A549 (cell line): ENCODE measurements around the gene PPP2R5A. TPM values are rescaled to one million over a fixed set of nuclear protein-coding genes. Genes with fewer than 3 reads are reported as not detected.

Experiments used
- ATAC-seq, 2 experiments: fragments of 200-7000 bp in 1 of 2; fragments of >200 bp in 1 of 2; cut with Nextera tagmentation in 1 of 2; cut with Tn5 transposase in 1 of 2; 3 replicates each; pipeline versions ENCODE4 v1.8.0 to v1.9.1; 2018 to 2020; ENCODE audit warnings: mild to moderate bottlenecking in 1 of 2, moderate library complexity in 1 of 2
- CTCF ChIA-PET: fragments of 300-600 bp; sonication (Branson Sonifier 250); formaldehyde crosslinking; extraction: SDS; loops from one replicate; lab custom pipeline; 2021; ENCODE audit warnings: antibody characterized with exemption, inconsistent platforms; lab: Yijun Ruan, JAX
- POLR2A ChIA-PET: fragments of 350-600 bp; formaldehyde crosslinking; extraction: SDS; loops from one replicate; lab custom pipeline; 2021; ENCODE audit warnings: antibody characterized with exemption, inconsistent platforms; lab: Yijun Ruan, JAX
- DNase-seq, 2 experiments: peaks; one replicate each; pipeline versions ENCODE4 v3.0.0 to v3.0.0-alpha.2; 2011 to 2016; ENCODE audit warnings: low read depth in 1 of 2, low spot score in 1 of 2
- FAIRE-seq: peaks from 2 replicates; lab custom pipeline; 2011; peaks lifted over from hg19 to GRCh38; lab: Jason Lieb, UNC
- H3K27ac ChIP-seq, 2 experiments: fragments of >200 bp; sonication (Bioruptor Twin); formaldehyde crosslinking; 3 replicates each; pipeline ENCODE4 v1.5.1; 2016 to 2017
- H3K4me1 ChIP-seq: fragments of >200 bp; sonication (Bioruptor Twin); formaldehyde crosslinking; 3 replicates; pipeline ENCODE4 v1.6.1; 2016
- H3K4me2 ChIP-seq: fragments of >200 bp; sonication (Bioruptor Twin); formaldehyde crosslinking; 3 replicates; pipeline ENCODE4 v1.6.1; 2016
- H3K4me3 ChIP-seq: fragments of >200 bp; sonication (Bioruptor Twin); formaldehyde crosslinking; 3 replicates; pipeline ENCODE4 v1.5.1; 2016
- H3K9me3 ChIP-seq: fragments of >200 bp; sonication (Bioruptor Twin); formaldehyde crosslinking; 3 replicates; pipeline ENCODE4 v1.6.1; 2016
- ATOH8 ChIP-seq: fragments of 250-450 bp; sonication (Bioruptor Pico); IDR thresholded peaks from 2 replicates; pipeline ENCODE4 v1.5.0; 2020; ENCODE audit warnings: low read depth, mild to moderate bottlenecking, moderate library complexity
- BHLHE40 ChIP-seq: IDR thresholded peaks from 2 replicates; pipeline ENCODE4 v1.6.1; 2012; ENCODE audit warnings: low read depth, low read length, inconsistent platforms
- CBX2 ChIP-seq: fragments of 200-600 bp; sonication (generic); IDR thresholded peaks from 2 replicates; pipeline ENCODE4 v1.6.1; 2016; ENCODE audit warnings: low read depth, mild to moderate bottlenecking, borderline replicate concordance
- CBX8 ChIP-seq: fragments of 200-600 bp; sonication (generic); IDR thresholded peaks from 2 replicates; pipeline ENCODE4 v1.6.1; 2016
- CHD2 ChIP-seq: fragments of 150-350 bp; IDR thresholded peaks from 2 replicates; pipeline ENCODE4 v1.6.1; 2014; ENCODE audit warnings: low read length; ENCODE audit not compliant: partially characterized antibody
- CHD4 ChIP-seq: fragments of 200-600 bp; sonication (generic); IDR thresholded peaks from 2 replicates; pipeline ENCODE4 v1.6.1; 2016; ENCODE audit warnings: antibody characterized with exemption, mild to moderate bottlenecking, borderline replicate concordance
- ELK1 ChIP-seq: fragments of 150-350 bp; IDR thresholded peaks from 2 replicates; pipeline ENCODE4 v1.6.1; 2014; ENCODE audit warnings: low read depth, mild to moderate bottlenecking, low read length
- EP300 ChIP-seq, 2 experiments: fragments of >200 bp; sonication (Bioruptor Twin); formaldehyde crosslinking; IDR thresholded peaks; 2 replicates in 1 of 2; 3 replicates in 1 of 2; pipeline ENCODE4 v1.6.1; 2016 to 2017
- ESRRA ChIP-seq: fragments of 150-350 bp; IDR thresholded peaks from 2 replicates; pipeline ENCODE4 v1.6.1; 2014; ENCODE audit warnings: mild to moderate bottlenecking, low read length, borderline replicate concordance
- FOXS1 ChIP-seq: fragments of 250-450 bp; sonication (Bioruptor Pico); IDR thresholded peaks from 2 replicates; pipeline ENCODE4 v1.5.0; 2020; ENCODE audit warnings: mild to moderate bottlenecking, moderate library complexity
- GATA3 ChIP-seq: IDR thresholded peaks from 2 replicates; pipeline ENCODE4 v1.6.1; 2012; ENCODE audit warnings: borderline replicate concordance
- HOXA7 ChIP-seq: fragments of 250-450 bp; sonication (Bioruptor Pico); IDR thresholded peaks from 2 replicates; pipeline ENCODE4 v1.5.0; 2020; ENCODE audit warnings: mild to moderate bottlenecking, moderate library complexity
- HOXB5 ChIP-seq: fragments of 250-450 bp; sonication (Bioruptor Pico); IDR thresholded peaks from 2 replicates; pipeline ENCODE4 v1.5.0; 2020; ENCODE audit warnings: mild to moderate bottlenecking, moderate library complexity
- JUN ChIP-seq, 2 experiments: fragments of >200 bp; sonication (Bioruptor Twin); formaldehyde crosslinking; IDR thresholded peaks; 2 replicates in 1 of 2; 3 replicates in 1 of 2; pipeline ENCODE4 v1.6.1; 2016 to 2017
- JUNB ChIP-seq: fragments of >200 bp; sonication (Bioruptor Twin); formaldehyde crosslinking; IDR thresholded peaks from 2 replicates; pipeline ENCODE4 v1.6.1; 2016
- KDM1A ChIP-seq: fragments of 200-600 bp; sonication (generic); IDR thresholded peaks from 2 replicates; pipeline ENCODE4 v1.6.1; 2016; ENCODE audit warnings: low read depth, mild to moderate bottlenecking
- KDM5A ChIP-seq: fragments of 200-600 bp; sonication (generic); IDR thresholded peaks from 2 replicates; pipeline ENCODE4 v1.6.1; 2016; ENCODE audit warnings: antibody characterized with exemption, mild to moderate bottlenecking
- MAFK ChIP-seq: fragments of 450-650 bp; IDR thresholded peaks from 2 replicates; pipeline ENCODE4 v1.6.1; 2014; ENCODE audit not compliant: partially characterized antibody
- MAZ ChIP-seq: fragments of 150-350 bp; IDR thresholded peaks from 2 replicates; pipeline ENCODE4 v1.6.1; 2014; ENCODE audit warnings: antibody characterized with exemption, low read depth, low read length, borderline replicate concordance
- NFE2L2 ChIP-seq: fragments of 150-350 bp; conservative IDR thresholded peaks from 2 replicates; pipeline ENCODE4 v1.6.1; 2014; ENCODE audit warnings: low read length
- NPAS2 ChIP-seq: fragments of 250-450 bp; sonication (Bioruptor Pico); IDR thresholded peaks from 2 replicates; pipeline ENCODE4 v1.8.0; 2022; ENCODE audit warnings: mild to moderate bottlenecking, moderate library complexity, borderline replicate concordance
- POLR2A ChIP-seq: IDR thresholded peaks from 2 replicates; pipeline ENCODE4 v1.6.1; 2012; ENCODE audit warnings: mild to moderate bottlenecking, low read length
- POLR2AphosphoS2 ChIP-seq: conservative IDR thresholded peaks from 2 replicates; pipeline ENCODE4 v1.6.1; 2012; ENCODE audit warnings: low read length, improper control_type of control experiment, inconsistent platforms
- RFX5 ChIP-seq: fragments of 450-650 bp; IDR thresholded peaks from 2 replicates; pipeline ENCODE4 v1.7.1; 2014; ENCODE audit warnings: antibody characterized with exemption, mild to moderate bottlenecking, moderate library complexity
- SREBF2 ChIP-seq: fragments of 450-650 bp; IDR thresholded peaks from 2 replicates; pipeline ENCODE4 v1.6.1; 2014; ENCODE audit warnings: mild to moderate bottlenecking, moderate library complexity
- TFCP2L1 ChIP-seq: fragments of 250-450 bp; sonication (Bioruptor Pico); IDR thresholded peaks from 2 replicates; pipeline ENCODE4 v1.5.0; 2021; ENCODE audit warnings: mild to moderate bottlenecking
- TP53 ChIP-seq: fragments of 250-450 bp; sonication (Bioruptor Pico); IDR thresholded peaks from 2 replicates; pipeline ENCODE4 v1.5.0; 2021; ENCODE audit warnings: mild to moderate bottlenecking, moderate library complexity
- ZFP36 ChIP-seq: fragments of 450-650 bp; IDR thresholded peaks from 2 replicates; pipeline ENCODE4 v1.6.1; 2014; ENCODE audit warnings: borderline replicate concordance; ENCODE audit not compliant: partially characterized antibody
- ZNF302 ChIP-seq: fragments of 250-450 bp; sonication (Bioruptor Pico); IDR thresholded peaks from 2 replicates; pipeline ENCODE4 v1.9.0; 2021; ENCODE audit warnings: inconsistent platforms, mild to moderate bottlenecking, moderate library complexity
- WGBS: methylation state at CpG from one replicate; pipeline ENCODE4 v1.1.6; 2017; ENCODE audit errors: missing lambda C conversion rate; 5-methylcytosine and 5-hydroxymethylcytosine counted together
- polyA plus RNA-seq, 4 experiments: library from polyadenylated mRNA; depleted of rRNA in 3 of 4; stranded (reverse); fragments of >200 nt; fragmentation: RNase III in 1 of 4; extraction: RNeasy Plus Mini Kit Qiagen cat#74134 plus additional on column Dnase treatment in 1 of 4; gene quantifications; 2 replicates in 3 of 4; 3 replicates in 1 of 4; pipeline ENCODE4 v1.2.3, GENCODE V29; 2011 to 2017
- TF ChIP-seq, protein P1 (sequence below): fragments of >200 bp; sonication (Bioruptor Twin); formaldehyde crosslinking; IDR thresholded peaks from 3 replicates; pipeline ENCODE4 v1.6.1; 2016
- TF ChIP-seq, protein P2 (sequence below): fragments of 250-450 bp; sonication (Bioruptor Pico); IDR thresholded peaks from 2 replicates; pipeline ENCODE4 v1.5.0; 2021; ENCODE audit warnings: mild to moderate bottlenecking, moderate library complexity, borderline replicate concordance
- TF ChIP-seq, protein P3 (sequence below): IDR thresholded peaks from 2 replicates; pipeline ENCODE4 v1.6.1; 2012

PPP2R5A gene
- polyA plus RNA-seq, 2 of the 4 experiments (the other 2 are of a cell fraction) = 14.9 to 37.6 TPM

DNA sequence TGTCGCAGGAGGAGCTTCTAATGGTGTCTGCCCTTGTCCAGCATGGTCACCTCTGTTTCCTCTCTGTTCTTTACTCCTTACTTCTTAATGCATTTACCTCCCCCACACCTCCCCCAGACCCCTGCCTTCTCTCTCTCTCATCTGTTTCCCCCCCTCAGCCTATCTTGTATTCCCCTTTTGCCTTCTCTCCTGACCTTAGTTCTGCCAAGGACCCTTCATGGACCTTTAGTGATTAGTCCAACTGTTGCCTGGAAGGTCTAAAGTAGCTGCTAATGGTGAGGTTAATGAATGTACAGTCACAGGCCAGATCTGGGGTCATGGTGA lies 42.3 kb upstream of the PPP2R5A start:
- WGBS = 100% methylated on average over 1 of the region's 1 CpG
- H3K4me2 ChIP-seq = no peak overlapping the region
- no peak for DNase-seq
- H3K4me3 ChIP-seq = no peak overlapping the region
- no peak overlapping the region for H3K27ac ChIP-seq
- FAIRE-seq = no peak
- peaks cover 3% of the 10 kb centered on the region for H3K4me1 ChIP-seq
- ATAC-seq = no peak
- no peaks in the 10 kb centered on the region for H3K9me3 ChIP-seq
- POLR2A ChIA-PET = no interaction called here
- TF ChIP-seq POLR2A (no peak), JUNB (no peak), ZFP36 (no peak), CHD4 (no peak), RFX5 (no peak), GATA3 (no peak), NFE2L2 (no peak), BHLHE40 (no peak), ZNF302 (no peak), KDM1A (no peak), KDM5A (no peak), NPAS2 (CRISPR knock-in tag) (no peak), CBX8 (no peak), HOXB5 (CRISPR knock-in tag) (no peak), MAFK (no peak)
- TF ChIP-seq, protein P1, sequence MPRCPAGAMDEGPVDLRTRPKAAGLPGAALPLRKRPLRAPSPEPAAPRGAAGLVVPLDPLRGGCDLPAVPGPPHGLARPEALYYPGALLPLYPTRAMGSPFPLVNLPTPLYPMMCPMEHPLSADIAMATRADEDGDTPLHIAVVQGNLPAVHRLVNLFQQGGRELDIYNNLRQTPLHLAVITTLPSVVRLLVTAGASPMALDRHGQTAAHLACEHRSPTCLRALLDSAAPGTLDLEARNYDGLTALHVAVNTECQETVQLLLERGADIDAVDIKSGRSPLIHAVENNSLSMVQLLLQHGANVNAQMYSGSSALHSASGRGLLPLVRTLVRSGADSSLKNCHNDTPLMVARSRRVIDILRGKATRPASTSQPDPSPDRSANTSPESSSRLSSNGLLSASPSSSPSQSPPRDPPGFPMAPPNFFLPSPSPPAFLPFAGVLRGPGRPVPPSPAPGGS = no peak
- CTCF ChIA-PET = interaction anchor here (0.6 to 1.9 kb wide), 3 partner anchors 172 to 544 kb away, joined by 3 to 4 read pairs (median 4); no protein-coding TSS in a partner anchor

GRCh38 chr1:212244441-212244840 lies 40.8 kb upstream of the PPP2R5A start:
- FAIRE-seq (no peak), DNase-seq (no peak), ATAC-seq (no peak)
- TF ChIP-seq EP300 (IDR thresholded peaks at IDR 0.05) (no peak), CBX8 (no peak), CHD2 (no peak), HOXA7 (CRISPR knock-in tag) (no peak), CBX2 (no peak), HOXB5 (CRISPR knock-in tag) (no peak), TP53 (no peak), SREBF2 (no peak), MAZ (no peak), ATOH8 (CRISPR knock-in tag) (no peak), ESRRA (no peak), BHLHE40 (no peak), POLR2AphosphoS2 (no peak), TFCP2L1 (CRISPR knock-in tag) (no peak), JUN (IDR thresholded peaks at IDR 0.05) (no peak), ELK1 (no peak), FOXS1 (CRISPR knock-in tag) (no peak)
- TF ChIP-seq, protein P2, sequence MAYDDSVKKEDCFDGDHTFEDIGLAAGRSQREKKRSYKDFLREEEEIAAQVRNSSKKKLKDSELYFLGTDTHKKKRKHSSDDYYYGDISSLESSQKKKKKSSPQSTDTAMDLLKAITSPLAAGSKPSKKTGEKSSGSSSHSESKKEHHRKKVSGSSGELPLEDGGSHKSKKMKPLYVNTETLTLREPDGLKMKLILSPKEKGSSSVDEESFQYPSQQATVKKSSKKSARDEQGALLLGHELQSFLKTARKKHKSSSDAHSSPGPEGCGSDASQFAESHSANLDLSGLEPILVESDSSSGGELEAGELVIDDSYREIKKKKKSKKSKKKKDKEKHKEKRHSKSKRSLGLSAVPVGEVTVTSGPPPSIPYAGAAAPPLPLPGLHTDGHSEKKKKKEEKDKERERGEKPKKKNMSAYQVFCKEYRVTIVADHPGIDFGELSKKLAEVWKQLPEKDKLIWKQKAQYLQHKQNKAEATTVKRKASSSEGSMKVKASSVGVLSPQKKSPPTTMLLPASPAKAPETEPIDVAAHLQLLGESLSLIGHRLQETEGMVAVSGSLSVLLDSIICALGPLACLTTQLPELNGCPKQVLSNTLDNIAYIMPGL (CRISPR knock-in tag) = no peak
- TF ChIP-seq, protein P3, sequence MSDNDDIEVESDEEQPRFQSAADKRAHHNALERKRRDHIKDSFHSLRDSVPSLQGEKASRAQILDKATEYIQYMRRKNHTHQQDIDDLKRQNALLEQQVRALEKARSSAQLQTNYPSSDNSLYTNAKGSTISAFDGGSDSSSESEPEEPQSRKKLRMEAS = no peak
- Histone ChIP-seq H3K4me2 (no peak overlapping the region), H3K27ac (no peak overlapping the region), H3K9me3 (no peaks in the 10 kb centered on the region), H3K4me1 (no peaks in the 10 kb centered on the region), H3K4me3 (no peak overlapping the region)
- ChIA-PET POLR2A (no interaction called here), CTCF (interaction anchor here (1.7 kb wide), 1 partner anchor 174 kb away, joined by 3 read pairs; no protein-coding TSS in a partner anchor)
- 64% methylated on average over 2 of the region's 2 CpGs for WGBS
